GM12891 (cell line): Measurements from ENCODE around the gene RCOR3.

ENCODE experiments used
- POLR2A ChIP-seq: IDR thresholded peaks from 2 replicates; pipeline ENCODE4 v1.6.1; 2011; ENCODE audit warnings: low read depth, low read length, control low read depth
- POLR2AphosphoS5 ChIP-seq: IDR thresholded peaks from 2 replicates; pipeline ENCODE4 v1.6.1; 2011; ENCODE audit warnings: low read depth, low read length, control low read depth

DNA sequence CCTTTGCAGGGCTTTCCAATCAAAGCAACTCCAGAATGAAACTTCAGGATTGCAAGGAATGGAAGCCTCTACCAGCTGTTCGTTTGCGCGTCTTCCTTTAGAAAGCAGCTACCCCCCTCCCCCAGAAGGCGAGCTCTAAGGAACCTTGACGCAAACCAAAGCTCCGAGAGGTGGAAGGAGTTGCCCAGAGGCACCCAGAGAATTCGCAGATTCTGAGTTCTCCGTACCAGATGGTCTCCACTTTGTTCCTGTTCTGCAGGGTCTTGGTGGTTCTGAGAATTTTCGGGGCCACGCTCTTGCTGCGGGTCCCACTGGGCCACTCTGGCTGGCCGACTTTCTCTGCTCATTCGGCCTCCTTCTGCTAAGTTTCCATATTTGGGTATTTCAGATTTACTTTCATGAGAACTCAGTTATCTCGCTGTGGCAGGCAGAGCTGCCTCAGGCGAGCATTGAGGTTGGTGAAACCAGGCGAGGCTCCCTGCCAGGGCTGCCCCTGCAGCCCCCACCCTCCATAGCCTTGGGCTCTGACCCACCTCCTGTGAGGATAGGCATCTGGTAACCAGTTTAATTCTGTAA lies 68.3 kb downstream of the RCOR3 start:
- TF ChIP-seq POLR2A = no peak
- TF ChIP-seq POLR2AphosphoS5 = peak; percentile 18; the same call in 1 of the 2 replicates
